ENCODE results near the gene RGCC. TPM values are rescaled to one million over a fixed set of nuclear protein-coding genes. Genes with fewer than 3 reads are reported as not detected.
"Not testable (repeated sequence)": the region's sequence is repeated elsewhere in the genome, so short reads cannot be mapped to it uniquely, and the experiment has no call there.

RGCC gene
- total and polyA plus RNA-seq, 8 donors = 4.6 to 58.3 (median 28.7) TPM

DNA sequence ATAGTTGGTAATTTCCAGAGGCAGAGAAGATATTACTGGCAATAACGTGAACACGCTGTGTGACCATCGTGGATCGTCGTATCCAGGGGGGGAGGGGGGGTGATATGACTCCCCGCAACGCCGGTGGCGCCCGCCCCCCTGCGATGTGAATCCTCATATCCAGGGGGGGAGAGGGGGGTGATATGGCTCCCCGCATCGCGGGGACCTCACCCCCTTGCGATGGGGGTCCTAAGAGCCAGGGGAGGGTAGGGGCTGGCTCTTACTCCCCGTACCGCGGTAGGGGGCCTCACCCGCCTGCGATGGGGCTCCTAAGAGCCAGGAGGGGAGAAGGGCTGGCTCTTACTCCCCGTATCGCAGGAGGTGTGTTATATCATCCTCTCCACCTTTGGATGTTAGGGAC lies 31.3 kb upstream of the RGCC start:
- TF ChIP-seq EP300 (IDR thresholded peaks at IDR 0.05) (no peak), POLR2AphosphoS5 (IDR thresholded peaks at IDR 0.05) (no peak), POLR2A (IDR thresholded peaks at IDR 0.05) (no peak)
- TF ChIP-seq, protein P1, sequence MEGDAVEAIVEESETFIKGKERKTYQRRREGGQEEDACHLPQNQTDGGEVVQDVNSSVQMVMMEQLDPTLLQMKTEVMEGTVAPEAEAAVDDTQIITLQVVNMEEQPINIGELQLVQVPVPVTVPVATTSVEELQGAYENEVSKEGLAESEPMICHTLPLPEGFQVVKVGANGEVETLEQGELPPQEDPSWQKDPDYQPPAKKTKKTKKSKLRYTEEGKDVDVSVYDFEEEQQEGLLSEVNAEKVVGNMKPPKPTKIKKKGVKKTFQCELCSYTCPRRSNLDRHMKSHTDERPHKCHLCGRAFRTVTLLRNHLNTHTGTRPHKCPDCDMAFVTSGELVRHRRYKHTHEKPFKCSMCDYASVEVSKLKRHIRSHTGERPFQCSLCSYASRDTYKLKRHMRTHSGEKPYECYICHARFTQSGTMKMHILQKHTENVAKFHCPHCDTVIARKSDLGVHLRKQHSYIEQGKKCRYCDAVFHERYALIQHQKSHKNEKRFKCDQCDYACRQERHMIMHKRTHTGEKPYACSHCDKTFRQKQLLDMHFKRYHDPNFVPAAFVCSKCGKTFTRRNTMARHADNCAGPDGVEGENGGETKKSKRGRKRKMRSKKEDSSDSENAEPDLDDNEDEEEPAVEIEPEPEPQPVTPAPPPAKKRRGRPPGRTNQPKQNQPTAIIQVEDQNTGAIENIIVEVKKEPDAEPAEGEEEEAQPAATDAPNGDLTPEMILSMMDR (IDR thresholded peaks at IDR 0.05) = no peak
- H3K27ac ChIP-seq = no peak overlapping the region
- DNase-seq = peak in 1 of 2 donors; percentile 9
- H3K4me1 ChIP-seq = peaks cover 0 to 15% (median 6%) of the 10 kb centered on the region in 4 donors
- H3K9me3 ChIP-seq = peaks cover 0 to 7% (median 2%) of the 10 kb centered on the region in 4 donors
- peaks cover 0 to 22% (median 3%) of the 10 kb centered on the region in 3 donors for H3K27me3 ChIP-seq
- H3K4me3 ChIP-seq = no peak overlapping the region
- WGBS, 5 donors = 73 to 82% (median 78%) methylated on average over 12 to 22 of the region's 22 CpGs
- H3K36me3 ChIP-seq = no peaks in the 10 kb centered on the region
- intact Hi-C loops (cut with DNase I; ENCODE audit: low total_unique reads) = no loop called here

DNA sequence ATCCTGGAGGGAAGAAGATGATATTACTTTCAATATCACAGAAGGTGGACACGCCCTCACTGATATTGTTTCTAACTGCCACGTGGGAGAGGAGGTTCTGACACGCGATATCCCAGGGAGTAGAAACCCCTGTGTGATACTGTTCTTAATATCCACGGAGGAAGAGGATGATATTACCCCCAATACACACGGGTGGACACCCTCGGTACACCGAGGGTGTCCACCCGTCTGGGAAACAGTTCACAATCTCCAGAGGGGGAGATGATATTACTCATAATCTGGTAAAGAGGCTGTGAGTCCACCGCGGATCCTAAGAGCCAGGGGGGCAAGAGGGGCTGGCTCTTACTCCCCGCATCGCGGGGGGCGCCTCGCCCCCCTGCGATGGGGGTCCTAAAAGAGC lies 29.7 kb upstream of the RGCC start:
- WGBS, 5 donors = 32 to 55% (median 49%) methylated on average over 11 to 17 of the region's 17 CpGs
- peaks cover 0 to 12% (median 5%) of the 10 kb centered on the region in 4 donors for H3K4me1 ChIP-seq
- peaks cover 0 to 7% (median 2%) of the 10 kb centered on the region in 4 donors for H3K9me3 ChIP-seq
- intact Hi-C loops (cut with DNase I; ENCODE audit: low total_unique reads) = no loop called here
- DNase-seq = no peak
- H3K36me3 ChIP-seq = no peaks in the 10 kb centered on the region
- peaks cover 0 to 22% (median 3%) of the 10 kb centered on the region in 3 donors for H3K27me3 ChIP-seq
- no peak overlapping the region for H3K27ac ChIP-seq
- H3K4me3 ChIP-seq = peak overlapping the region in 3 of 4 donors; percentile 20 to 29 (median 28)
- TF ChIP-seq, protein P1 (IDR thresholded peaks at IDR 0.05) = no peak
- TF ChIP-seq EP300 (IDR thresholded peaks at IDR 0.05) (no peak), POLR2AphosphoS5 (IDR thresholded peaks at IDR 0.05) (no peak), POLR2A (IDR thresholded peaks at IDR 0.05) (no peak)

DNA sequence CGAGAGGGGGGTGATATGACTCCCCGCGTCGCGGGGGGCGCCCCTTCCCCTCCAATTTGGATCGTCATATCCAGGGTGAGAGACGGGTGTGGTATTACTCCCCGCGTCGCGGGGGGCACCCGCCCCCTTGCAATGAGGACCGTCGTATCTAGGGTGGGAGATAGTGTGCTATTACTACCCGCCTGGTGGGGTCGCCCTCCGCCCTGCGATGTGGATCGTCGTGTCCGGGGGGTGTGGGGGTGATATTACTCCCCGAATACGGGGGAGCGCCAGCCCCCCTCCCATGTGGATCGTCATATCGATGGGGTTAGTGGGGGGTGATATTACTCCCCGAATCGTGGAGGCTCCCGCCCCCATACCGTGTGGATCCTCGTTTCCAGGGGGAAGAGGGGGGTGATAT lies 29.2 kb upstream of the RGCC start:
- H3K36me3 ChIP-seq = no peaks in the 10 kb centered on the region
- H3K4me3 ChIP-seq = peak overlapping the region in 3 of 4 donors; percentile 20 to 29 (median 28)
- peaks cover 0 to 12% (median 5%) of the 10 kb centered on the region in 4 donors for H3K4me1 ChIP-seq
- WGBS, 5 donors = 9 to 36% (median 15%) methylated on average over 14 to 32 of the region's 32 CpGs
- intact Hi-C loops (cut with DNase I; ENCODE audit: low total_unique reads) = no loop called here
- peaks cover 0 to 7% (median 2%) of the 10 kb centered on the region in 4 donors for H3K9me3 ChIP-seq
- peaks cover 0 to 22% (median 3%) of the 10 kb centered on the region in 3 donors for H3K27me3 ChIP-seq
- TF ChIP-seq POLR2AphosphoS5 (IDR thresholded peaks at IDR 0.05) = no peak
- no peak overlapping the region for H3K27ac ChIP-seq
- DNase-seq = no peak

DNA sequence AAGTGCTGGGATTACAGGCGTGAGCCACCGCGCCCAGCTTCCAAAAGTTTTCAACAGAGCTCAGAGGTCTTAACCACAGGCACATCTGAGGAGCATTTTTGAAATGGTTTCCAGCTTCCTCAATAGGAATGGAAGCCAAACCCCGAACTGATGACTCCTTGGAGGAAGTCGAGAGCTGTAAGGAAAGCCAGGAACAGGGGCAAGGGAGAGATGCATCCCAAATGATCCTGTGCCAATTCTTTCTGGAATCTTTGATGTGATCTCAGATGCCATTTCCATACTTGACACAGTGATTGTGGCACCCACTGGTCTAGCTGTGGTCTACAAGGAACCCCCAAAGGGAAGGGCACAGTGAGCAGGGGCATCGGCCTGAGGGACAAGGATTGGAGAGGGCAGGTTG lies 23.3 kb upstream of the RGCC start:
- H3K27me3 ChIP-seq; intact Hi-C loops (cut with DNase I; ENCODE audit: low total_unique reads); H3K36me3 ChIP-seq; H3K27ac ChIP-seq; H3K9me3 ChIP-seq; DNase-seq; H3K4me1 ChIP-seq; H3K4me3 ChIP-seq: not testable (repeated sequence)
- 86 to 90% (median 88%) methylated on average over 3 to 6 of the region's 6 CpGs for WGBS, 5 donors

DNA sequence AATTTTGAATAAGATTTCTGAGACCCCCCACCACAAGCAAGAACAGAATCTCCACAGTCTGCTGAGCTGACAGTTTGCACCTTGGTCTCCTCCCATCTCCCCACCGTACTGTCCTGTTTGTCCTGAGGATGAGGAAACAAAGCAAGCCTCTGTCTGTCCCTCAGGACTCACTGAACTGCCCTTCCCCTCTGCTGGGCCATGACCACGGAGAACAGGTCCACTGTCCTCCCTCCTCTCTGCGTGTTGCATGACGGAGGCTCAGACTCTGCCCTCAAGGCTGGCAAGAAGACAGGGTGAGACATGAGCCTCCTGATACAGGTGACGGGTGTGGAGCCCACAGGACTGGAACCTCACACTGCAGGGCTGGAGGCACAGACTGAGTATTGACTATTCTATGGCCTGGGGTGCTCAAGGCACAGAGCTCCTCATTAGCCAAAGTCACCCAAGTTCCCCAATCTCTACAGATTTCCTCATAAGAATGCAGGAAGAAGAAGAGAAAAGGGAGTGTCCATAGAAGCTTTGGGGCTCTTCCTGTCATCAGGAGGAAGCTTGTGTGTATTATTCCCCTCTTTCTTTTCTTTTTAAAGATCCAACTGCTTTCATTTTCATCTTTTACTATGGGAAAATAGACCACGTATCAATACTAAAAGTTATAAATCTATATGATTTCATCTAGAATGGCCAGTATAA lies 22.4 kb upstream of the RGCC start:
- peaks cover 0 to 4% (median 0%) of the 10 kb centered on the region in 4 donors for H3K9me3 ChIP-seq
- no peak overlapping the region for H3K4me3 ChIP-seq
- 77 to 92% (median 85%) methylated on average over 6 of the region's 6 CpGs for WGBS, 5 donors
- H3K27me3 ChIP-seq = no peaks in the 10 kb centered on the region
- H3K36me3 ChIP-seq = no peaks in the 10 kb centered on the region
- TF ChIP-seq EP300 (IDR thresholded peaks at IDR 0.05) (no peak), POLR2A (IDR thresholded peaks at IDR 0.05) (no peak), POLR2AphosphoS5 (IDR thresholded peaks at IDR 0.05) (no peak)
- TF ChIP-seq, protein P1 (IDR thresholded peaks at IDR 0.05) = no peak
- H3K27ac ChIP-seq = no peak overlapping the region
- DNase-seq = no peak
- H3K4me1 ChIP-seq = no peaks in the 10 kb centered on the region
- intact Hi-C loops (cut with DNase I; ENCODE audit: low total_unique reads) = no loop called here

Data from stomach (tissue), 9 donors.